ENCODE data around the gene CD14. TPM values are rescaled to one million over a fixed set of nuclear protein-coding genes. Genes with fewer than 3 reads are reported as not detected.

The CD14 gene
- total RNA-seq, 1 experiment from 2014 or later, result 0.42 TPM

- Histone ChIP-seq H3K27ac (ENCODE audit: low read depth, low read length) (no peak overlapping the region), H4K20me1 (ENCODE audit: insufficient read depth) (no peaks in the 10 kb centered on the region), H3K4me1 (ENCODE audit: control insufficient read depth in 1 of 2, insufficient read depth in 2 of 2, low read length in 2 of 2) (peaks cover 0 to 10% of the 10 kb centered on the region in 2 experiments; a peak in 2 of 4 replicates), H3K79me2 (ENCODE audit: insufficient read depth, low read length) (no peaks in the 10 kb centered on the region), H3K4me3 (replicated peaks in 1 of 2; ENCODE audit: low read depth in 1 of 2, low read length in 2 of 2) (no peak overlapping the region), H3K9ac (ENCODE audit: low read length) (no peak overlapping the region), H3K27me3 (ENCODE audit: insufficient read depth, low read length) (no peaks in the 10 kb centered on the region), H3K4me2 (ENCODE audit: low read length) (no peak overlapping the region), H3K36me3 (ENCODE audit: control insufficient read depth in 1 of 2, insufficient read depth in 2 of 2, low read length in 2 of 2) (no peaks in the 10 kb centered on the region), H3K9me2 (ENCODE audit: insufficient read depth) (no peaks in the 10 kb centered on the region), H3K9me3 (ENCODE audit: control insufficient read depth in 1 of 2, insufficient read depth in 1 of 2, low read depth in 1 of 2, low read length in 2 of 2) (no peaks in the 10 kb centered on the region), H2AFZ (ENCODE audit: low read depth, low read length, poor library complexity, severe bottlenecking) (no peak overlapping the region)
- intact Hi-C loops (cut with micrococcal nuclease), result no loop called here
- CTCF ChIA-PET, result no interaction called here
- POLR2A ChIA-PET, result no interaction called here
- DNase-seq (ENCODE audit: low read depth, low spot score) (no peak), ATAC-seq (no peak)
- no TSS peak for BruUV-seq (replicated peaks)
- TF ChIP-seq JUND (IDR thresholded peaks at IDR 0.05), result no peak
- no peak for TF ChIP-seq CBX3 (IDR thresholded peaks at IDR 0.05; ENCODE audit: low read depth)
- no peak for TF ChIP-seq ZNF274 (IDR thresholded peaks at IDR 0.05; ENCODE audit: low read depth, low read length)
- RAD21 ChIA-PET (ENCODE audit: low non-redundant PET in 1 of 2, low total read pairs in 2 of 2, uncharacterized antibody in 2 of 2, unreplicated experiment in 2 of 2), result no interaction called here
These were observed 482 bp downstream of the CD14 start for GRCh38 chr5:140632366-140633020.

GRCh38 chr5:140631831-140632365 is 1.1 kb downstream of the CD14 start:
- POLR2A ChIA-PET, result no interaction called here
- H3K79me2 ChIP-seq (ENCODE audit: insufficient read depth, low read length), result no peaks in the 10 kb centered on the region
- no peaks in the 10 kb centered on the region for H3K9me2 ChIP-seq (ENCODE audit: insufficient read depth)
- no peaks in the 10 kb centered on the region for H3K36me3 ChIP-seq (ENCODE audit: control insufficient read depth in 1 of 2, insufficient read depth in 2 of 2, low read length in 2 of 2)
- intact Hi-C loops (cut with micrococcal nuclease), result no loop called here
- H3K27ac ChIP-seq (ENCODE audit: low read depth, low read length), result no peak overlapping the region
- peaks cover 0 to 10% of the 10 kb centered on the region in 2 experiments; a peak in 2 of 4 replicates for H3K4me1 ChIP-seq (ENCODE audit: control insufficient read depth in 1 of 2, insufficient read depth in 2 of 2, low read length in 2 of 2)
- H3K4me2 ChIP-seq (ENCODE audit: low read length), result no peak overlapping the region
- no peak for TF ChIP-seq TCF7L2 (IDR thresholded peaks at IDR 0.05; ENCODE audit: borderline replicate concordance, extremely low read depth, insufficient read depth, insufficient read length)
- no peak for TF ChIP-seq CTCF (IDR thresholded peaks at IDR 0.05 in 2 of 3, conservative IDR thresholded peaks at IDR 0.05 in 1 of 3; ENCODE audit: borderline replicate concordance in 1 of 3, insufficient read depth in 1 of 3, low read depth in 2 of 3, low read length in 2 of 3)
- no peak for TF ChIP-seq ELF1 (IDR thresholded peaks at IDR 0.05; ENCODE audit: borderline replicate concordance, low read depth)
- no peak for TF ChIP-seq ZNF274 (IDR thresholded peaks at IDR 0.05; ENCODE audit: low read depth, low read length)
- TF ChIP-seq REST (IDR thresholded peaks at IDR 0.05; ENCODE audit: low read depth), result no peak
- TF ChIP-seq SRF (IDR thresholded peaks at IDR 0.05; ENCODE audit: low read depth), result no peak
- no peak for TF ChIP-seq ATF3 (IDR thresholded peaks at IDR 0.05)
- TF ChIP-seq YY1 (IDR thresholded peaks at IDR 0.05; ENCODE audit: extremely low read depth, insufficient replicate concordance, low read depth, low read length), result no peak
- no peak for TF ChIP-seq CBX3 (IDR thresholded peaks at IDR 0.05; ENCODE audit: low read depth)
- no peak for TF ChIP-seq EZH2phosphoT487 (IDR thresholded peaks at IDR 0.05; ENCODE audit: borderline replicate concordance)
- TF ChIP-seq EGR1 (IDR thresholded peaks at IDR 0.05; ENCODE audit: low read depth), result no peak
- H3K27me3 ChIP-seq (ENCODE audit: insufficient read depth, low read length), result no peaks in the 10 kb centered on the region
- no TSS peak for BruUV-seq (replicated peaks)
- no peak overlapping the region for H3K4me3 ChIP-seq (replicated peaks in 1 of 2; ENCODE audit: low read depth in 1 of 2, low read length in 2 of 2)
- no peaks in the 10 kb centered on the region for H4K20me1 ChIP-seq (ENCODE audit: insufficient read depth)
- no peak overlapping the region for H3K9ac ChIP-seq (ENCODE audit: low read length)
- H3K9me3 ChIP-seq (ENCODE audit: control insufficient read depth in 1 of 2, insufficient read depth in 1 of 2, low read depth in 1 of 2, low read length in 2 of 2), result no peaks in the 10 kb centered on the region
- no peak for ATAC-seq
- DNase-seq (ENCODE audit: low read depth, low spot score), result no peak
- CTCF ChIA-PET, result no interaction called here
- RAD21 ChIA-PET (ENCODE audit: low non-redundant PET in 1 of 2, low total read pairs in 2 of 2, uncharacterized antibody in 2 of 2, unreplicated experiment in 2 of 2), result no interaction called here
- no peak overlapping the region for H2AFZ ChIP-seq (ENCODE audit: low read depth, low read length, poor library complexity, severe bottlenecking)
